HG03469 (cell line): ENCODE measurements around the gene TPCN2.

Source experiments
- ATAC-seq: cut with Tn5 transposase; IDR thresholded peaks from one replicate; pipeline ENCODE4 v1.9.1; 2021; ENCODE audit warnings: mild to moderate bottlenecking, moderate library complexity, moderate number of reproducible peaks; ENCODE audit not compliant: unreplicated experiment

Gene TPCN2

GRCh38 chr11:69055598-69056516 is 7.1 kb downstream of the TPCN2 start:
- peak; percentile 60 for ATAC-seq

DNA sequence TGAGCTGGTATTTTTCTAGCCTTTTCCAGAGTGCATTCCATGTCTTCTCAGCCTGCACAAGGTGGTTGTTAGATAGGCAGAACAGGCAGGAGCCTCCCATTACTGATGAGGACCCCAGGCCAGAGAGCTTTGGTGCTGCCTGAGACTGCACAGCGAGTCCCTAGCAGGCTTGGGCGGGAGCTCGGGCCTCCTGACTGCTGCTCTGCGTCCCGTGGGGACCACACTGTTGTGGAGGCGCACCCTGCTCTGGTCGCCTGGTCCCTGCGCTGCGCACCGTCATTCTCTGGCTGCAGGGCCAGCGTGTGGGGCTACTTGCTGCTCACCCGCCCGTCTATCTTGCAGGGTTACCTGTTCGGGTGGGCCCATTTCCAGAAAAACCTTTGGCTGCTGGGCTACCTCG is 8.5 kb downstream of the TPCN2 start:
- no peak for ATAC-seq

DNA sequence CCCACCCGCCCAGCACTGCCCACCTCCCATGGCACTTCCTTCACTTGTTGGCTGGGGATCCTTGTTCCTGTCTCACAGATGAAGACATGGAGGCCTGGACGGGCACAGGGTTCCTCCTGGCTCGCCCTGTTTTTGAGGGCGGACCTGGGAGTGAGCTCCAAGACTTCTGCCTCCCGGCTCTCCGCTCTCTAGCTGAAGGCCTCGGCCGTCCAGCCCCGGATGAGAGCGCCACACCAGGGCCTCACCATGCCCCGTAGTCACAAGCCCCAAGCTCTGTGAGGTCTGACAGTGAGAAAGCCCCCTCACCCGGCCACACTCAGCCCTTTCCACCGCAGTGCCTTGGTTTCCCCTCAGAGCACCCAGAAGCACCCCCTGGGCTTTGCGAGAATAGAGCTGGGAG is 9.1 kb downstream of the TPCN2 start:
- no peak for ATAC-seq

DNA sequence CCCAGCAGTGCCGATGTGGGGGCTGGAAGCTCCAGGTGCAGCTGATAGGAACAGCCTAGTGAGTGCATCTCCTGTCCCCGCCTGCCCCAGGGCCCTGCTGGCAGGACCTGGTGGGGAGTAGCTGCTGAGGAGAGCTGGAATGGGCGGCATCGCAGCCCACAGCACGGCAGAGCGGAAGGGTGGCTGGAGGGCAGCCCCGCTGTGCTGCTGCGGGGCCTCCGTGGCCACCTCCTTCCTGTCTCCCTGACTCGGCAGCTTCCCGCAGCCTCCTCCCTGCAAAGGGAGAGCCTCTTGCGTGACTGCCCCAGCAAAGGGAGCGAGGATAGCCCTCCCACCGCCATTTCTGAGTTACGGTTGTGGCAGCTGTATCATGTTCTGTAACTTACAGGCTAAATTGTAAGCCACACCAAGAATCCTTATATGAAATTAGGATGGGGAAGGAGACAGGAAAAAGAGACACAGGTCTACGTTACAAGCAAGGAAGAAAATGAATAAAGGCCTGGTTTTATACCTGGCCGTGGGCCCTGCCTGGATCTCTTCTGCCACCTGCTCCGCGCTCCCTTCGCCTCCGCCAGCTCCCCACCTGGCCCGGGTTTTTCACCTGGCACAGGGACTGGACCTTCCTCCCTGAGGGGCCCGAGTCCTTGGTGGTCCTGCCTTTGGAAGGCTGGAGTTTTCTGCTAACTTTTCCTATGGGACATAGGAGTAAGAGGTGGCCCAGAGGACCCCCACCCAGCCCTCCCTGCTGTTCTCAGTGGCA is 10.0 kb downstream of the TPCN2 start:
- no peak for ATAC-seq

DNA sequence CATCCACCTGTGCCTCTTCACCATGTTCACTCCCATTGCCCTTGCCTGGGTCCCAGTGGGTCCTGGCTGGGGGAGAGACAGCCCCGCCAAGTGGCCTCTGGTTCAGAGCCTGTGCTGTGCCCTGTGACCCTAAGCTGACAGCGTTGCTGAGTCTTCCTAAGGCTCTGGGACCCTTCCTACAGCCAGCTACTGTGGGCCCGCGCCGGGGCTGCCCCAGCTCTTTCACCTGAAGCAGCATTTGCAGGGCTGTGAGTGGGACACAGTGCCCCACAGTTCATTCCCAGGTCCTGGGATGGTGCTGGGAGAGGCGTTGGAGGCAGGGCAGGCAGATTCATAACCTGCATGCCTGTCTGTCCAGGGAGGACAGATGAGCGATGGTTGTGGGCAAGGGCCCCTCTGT is 10.7 kb downstream of the TPCN2 start:
- ATAC-seq: no peak

- ATAC-seq: no peak
These were observed 11.3 kb downstream of the TPCN2 start for GRCh38 chr11:69059985-69060384.

GRCh38 chr11:69060806-69061712 is 12.3 kb downstream of the TPCN2 start:
- ATAC-seq: no peak

- no peak for ATAC-seq
These were observed 13.0 kb downstream of the TPCN2 start for GRCh38 chr11:69061713-69062053.

GRCh38 chr11:69062169-69062855 is 13.6 kb downstream of the TPCN2 start:
- ATAC-seq: no peak

DNA sequence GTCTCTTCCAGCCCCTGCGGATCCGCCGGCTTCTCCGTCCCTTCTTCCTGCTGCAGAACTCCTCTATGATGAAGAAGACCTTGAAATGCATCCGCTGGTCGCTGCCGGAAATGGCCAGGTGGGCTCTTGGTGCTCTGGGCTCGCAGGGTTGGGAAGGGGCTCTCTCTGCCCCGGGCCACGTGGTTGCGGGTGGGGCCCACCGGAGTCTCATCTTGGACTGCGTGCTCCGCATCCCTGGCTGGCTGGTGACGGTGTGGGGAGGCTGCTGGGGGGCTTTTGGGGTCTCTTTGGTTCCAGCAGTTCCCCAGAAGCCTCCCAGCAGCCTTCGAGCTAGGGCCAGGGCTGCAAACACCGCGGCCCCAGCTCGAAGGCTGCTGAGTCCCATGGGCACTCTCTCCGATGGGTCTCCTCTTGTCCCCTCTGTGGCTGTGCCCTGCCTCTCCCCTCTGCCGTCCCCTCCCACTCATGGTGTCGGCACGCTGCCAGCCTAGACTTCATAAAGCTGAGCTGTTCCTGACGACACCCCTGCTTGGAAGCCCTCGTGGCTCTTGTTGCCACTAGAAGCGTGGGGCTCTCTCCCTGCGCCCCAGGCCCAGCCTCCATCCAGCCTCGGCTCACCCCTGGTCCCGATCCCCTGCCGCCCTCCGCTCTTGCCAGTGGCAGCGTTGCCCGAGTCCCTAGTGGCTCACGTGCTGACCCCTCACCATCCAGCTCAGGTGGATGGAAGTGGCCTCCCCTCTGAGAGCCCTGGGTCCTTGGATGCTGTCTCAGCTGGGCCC is 14.3 kb downstream of the TPCN2 start:
- no peak for ATAC-seq

- ATAC-seq: no peak
These were observed 15.0 kb downstream of the TPCN2 start for GRCh38 chr11:69063652-69064260.

- ATAC-seq: no peak
These were observed 15.7 kb downstream of the TPCN2 start for GRCh38 chr11:69064394-69064957.

GRCh38 chr11:69065147-69065710 is 16.5 kb downstream of the TPCN2 start:
- ATAC-seq: no peak

DNA sequence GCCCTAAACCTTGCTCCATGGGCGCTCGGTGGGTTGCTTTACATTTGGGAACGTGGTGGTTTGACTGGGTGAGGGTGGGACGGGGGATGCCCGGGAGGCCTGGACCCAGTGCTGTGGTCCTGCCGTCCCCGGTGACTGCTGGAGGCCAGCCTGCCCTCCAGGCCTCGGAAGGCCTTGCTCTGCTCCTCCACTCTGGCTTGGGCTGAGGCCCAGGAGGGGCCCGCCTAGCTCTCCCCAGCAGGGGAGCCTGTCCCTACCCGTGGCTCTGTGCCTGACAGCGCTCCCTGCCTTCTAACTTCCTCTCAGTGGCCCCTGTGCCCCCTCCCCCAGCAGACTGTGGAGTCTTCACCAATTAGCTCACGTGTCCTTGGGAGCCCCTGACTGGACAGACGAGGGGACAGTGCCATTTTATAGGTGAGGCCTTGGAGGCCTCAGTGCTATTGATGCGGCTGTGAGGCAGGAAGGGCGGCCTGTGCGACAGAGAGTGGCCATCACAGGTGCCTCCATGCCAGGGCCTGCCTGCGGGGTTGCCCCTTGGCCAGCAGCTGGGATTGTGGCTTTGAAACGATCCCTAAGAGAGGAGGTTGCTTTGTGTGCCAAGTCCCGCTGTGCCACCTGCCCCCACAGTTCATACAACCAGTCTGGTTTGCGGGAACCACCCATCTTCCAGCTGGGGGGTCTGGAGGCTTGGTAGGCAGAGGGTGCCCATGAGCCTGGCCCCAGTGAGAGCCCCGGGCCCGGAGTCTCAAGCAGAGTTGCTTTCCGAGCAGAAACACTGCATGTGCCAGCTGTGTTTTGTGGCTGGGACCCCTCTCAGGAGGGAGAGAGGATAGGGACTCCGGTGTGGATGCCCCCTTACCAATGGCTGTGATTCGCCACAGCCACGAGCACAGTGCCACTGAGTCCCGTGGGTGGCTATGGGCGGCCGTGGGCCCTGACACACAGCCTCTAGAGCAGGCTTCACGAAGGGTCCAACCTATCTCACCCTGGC is 17.7 kb downstream of the TPCN2 start:
- no peak for ATAC-seq

DNA sequence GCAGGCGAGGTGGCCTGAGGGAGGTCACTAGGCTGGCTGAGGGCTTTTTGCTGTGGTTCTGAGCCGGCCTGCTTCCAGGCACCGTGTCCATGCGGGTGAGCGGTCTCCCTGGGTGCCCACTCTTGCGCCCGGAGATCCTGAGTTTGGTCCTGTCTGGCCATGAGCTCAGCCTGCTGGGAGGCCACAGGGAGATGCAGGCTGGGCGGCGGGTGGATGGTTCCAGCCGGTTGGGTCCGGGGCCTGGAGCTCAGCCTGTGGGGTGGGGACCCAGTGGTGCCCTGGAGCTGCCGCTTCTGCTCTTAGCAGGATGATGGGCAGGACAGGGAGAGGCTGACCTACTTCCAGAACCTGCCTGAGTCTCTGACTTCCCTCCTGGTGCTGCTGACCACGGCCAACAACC is 18.5 kb downstream of the TPCN2 start:
- no peak for ATAC-seq

GRCh38 chr11:69071086-69071800 is 22.5 kb downstream of the TPCN2 start:
- no peak for ATAC-seq

- ATAC-seq: no peak
These were observed 23.2 kb downstream of the TPCN2 start for GRCh38 chr11:69071956-69072355.
